Tibial artery (tissue), 4 donors: ENCODE data around the gene GTF3C2.

Experiments used
- DNase-seq, 2 donors: peaks; one replicate each; pipeline ENCODE4 v3.0.0-alpha.2; 2019
- H3K27ac ChIP-seq, 2 donors: fragments of 200-600 bp; sonication (generic) in 1 of 2; 1 replicate in 1 of 2; 2 replicates in 1 of 2; pipeline ENCODE4 v1.5.1; 2018 to 2019; ENCODE audit warnings: mild to moderate bottlenecking in 1 of 2
- H3K27me3 ChIP-seq, 2 donors: fragments of 200-600 bp; sonication (generic) in 1 of 2; one replicate each; pipeline versions ENCODE4 v1.5.1 to v1.6.0; 2016 to 2019
- H3K36me3 ChIP-seq, 3 donors: fragments of 200-600 bp; sonication (generic) in 2 of 3; one replicate each; pipeline ENCODE4 v1.5.1; 2016 to 2019; ENCODE audit warnings: mild to moderate bottlenecking in 2 of 3
- H3K4me1 ChIP-seq, 4 donors: fragments of 200-600 bp; sonication (generic) in 2 of 4; 1 replicate in 3 of 4; 2 replicates in 1 of 4; pipeline ENCODE4 v1.5.1; 2016 to 2019
- H3K4me3 ChIP-seq, 2 donors: fragments of 200-600 bp; sonication (generic) in 1 of 2; 1 replicate in 1 of 2; 2 replicates in 1 of 2; pipeline ENCODE4 v1.5.1; 2018 to 2019; ENCODE audit warnings: mild to moderate bottlenecking in 2 of 2
- H3K9me3 ChIP-seq, 3 donors: fragments of 200-600 bp; sonication (generic) in 1 of 3; one replicate each; pipeline ENCODE4 v1.5.1; 2016 to 2019
- intact Hi-C: fragments of 100-400 bp; cut with DNase I; formaldehyde crosslinking; loops from one replicate; pipeline ENCODE4 v1.15.0; 2023; ENCODE audit warnings: low total_unique reads
- TF ChIP-seq, protein P1 (sequence below), 2 experiments: fragments of 200-600 bp in 1 of 2; fragments of 450-650 bp in 1 of 2; IDR thresholded peaks; one replicate each; pipeline ENCODE4 v1.5.1; 2017 to 2019; ENCODE audit warnings: antibody characterized with exemption in 2 of 2, mild to moderate bottlenecking in 1 of 2, moderate library complexity in 1 of 2

The GTF3C2 gene

DNA sequence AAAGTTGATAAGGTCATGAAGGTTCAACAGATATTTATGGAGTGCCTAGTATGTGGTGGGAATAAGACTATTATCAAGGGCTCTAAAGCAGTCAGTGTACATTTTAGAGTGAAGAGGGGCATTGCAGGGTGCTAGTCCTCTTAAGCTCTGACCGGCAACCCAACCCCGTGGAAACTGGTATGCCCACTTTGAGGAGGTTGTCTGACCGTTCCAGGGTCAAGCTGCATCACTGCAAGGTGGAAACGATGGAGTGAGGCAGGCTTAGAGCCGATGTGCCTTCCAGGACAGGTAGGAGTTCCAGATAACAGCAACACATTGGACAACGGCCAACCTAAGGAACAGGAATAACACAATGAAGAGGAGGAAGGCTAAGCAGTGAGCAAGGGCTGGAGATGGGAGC is 46.9 kb downstream of the GTF3C2 start:
- H3K27ac ChIP-seq: no peak overlapping the region
- H3K9me3 ChIP-seq: peaks cover 0 to 3% (median 0%) of the 10 kb centered on the region in 3 donors
- TF ChIP-seq, protein P1, sequence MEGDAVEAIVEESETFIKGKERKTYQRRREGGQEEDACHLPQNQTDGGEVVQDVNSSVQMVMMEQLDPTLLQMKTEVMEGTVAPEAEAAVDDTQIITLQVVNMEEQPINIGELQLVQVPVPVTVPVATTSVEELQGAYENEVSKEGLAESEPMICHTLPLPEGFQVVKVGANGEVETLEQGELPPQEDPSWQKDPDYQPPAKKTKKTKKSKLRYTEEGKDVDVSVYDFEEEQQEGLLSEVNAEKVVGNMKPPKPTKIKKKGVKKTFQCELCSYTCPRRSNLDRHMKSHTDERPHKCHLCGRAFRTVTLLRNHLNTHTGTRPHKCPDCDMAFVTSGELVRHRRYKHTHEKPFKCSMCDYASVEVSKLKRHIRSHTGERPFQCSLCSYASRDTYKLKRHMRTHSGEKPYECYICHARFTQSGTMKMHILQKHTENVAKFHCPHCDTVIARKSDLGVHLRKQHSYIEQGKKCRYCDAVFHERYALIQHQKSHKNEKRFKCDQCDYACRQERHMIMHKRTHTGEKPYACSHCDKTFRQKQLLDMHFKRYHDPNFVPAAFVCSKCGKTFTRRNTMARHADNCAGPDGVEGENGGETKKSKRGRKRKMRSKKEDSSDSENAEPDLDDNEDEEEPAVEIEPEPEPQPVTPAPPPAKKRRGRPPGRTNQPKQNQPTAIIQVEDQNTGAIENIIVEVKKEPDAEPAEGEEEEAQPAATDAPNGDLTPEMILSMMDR (IDR thresholded peaks at IDR 0.05): no peak
- H3K4me3 ChIP-seq: no peak overlapping the region
- H3K27me3 ChIP-seq: peaks cover 10 to 52% of the 10 kb centered on the region in 2 donors
- peaks cover 19 to 43% (median 28%) of the 10 kb centered on the region in 3 donors for H3K36me3 ChIP-seq
- intact Hi-C loops: no loop called here
- no peak for DNase-seq
- H3K4me1 ChIP-seq: peaks cover 0 to 26% (median 19%) of the 10 kb centered on the region in 4 donors

DNA sequence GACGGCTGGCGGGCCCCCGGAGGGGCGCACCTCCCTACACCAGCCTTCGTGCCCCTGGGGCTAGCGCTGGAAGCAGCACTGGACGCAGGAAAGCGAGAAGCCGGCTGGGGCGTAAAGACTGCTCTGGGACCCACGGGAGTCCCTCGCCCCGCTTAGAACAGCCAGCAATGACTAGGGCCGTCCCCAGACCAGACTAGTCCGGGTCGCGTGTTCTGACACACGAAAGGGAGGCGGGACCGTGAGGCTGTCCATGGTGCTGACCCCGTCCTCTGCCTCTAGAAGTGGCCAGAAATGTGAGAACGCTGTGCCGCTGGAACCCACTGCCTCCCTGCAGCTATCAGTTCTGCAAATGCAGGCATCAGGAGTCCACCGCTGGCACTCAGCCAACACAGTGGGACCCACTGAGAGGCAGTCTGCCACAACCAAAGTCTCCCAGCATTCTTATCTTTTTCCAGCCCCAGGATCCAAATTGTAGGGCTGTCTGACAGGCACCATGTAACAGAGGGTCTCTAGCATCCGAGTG is 48.1 kb downstream of the GTF3C2 start, which contains the start of gene UCN:
TSS of gene UCN (minus strand) at position 87 of the 523 bp plus-strand sequence. CDS start 550 bp downstream, outside the sequence.
- H3K27ac ChIP-seq: no peak within 1 kb of the TSS
- H3K4me3 ChIP-seq: no peak within 1 kb of the TSS
- H3K4me1 ChIP-seq: peaks cover 0 to 26% (median 19%) of the 10 kb centered on the region in 4 donors
- intact Hi-C loops: no loop called here
- TF ChIP-seq, protein P1 (IDR thresholded peaks at IDR 0.05): no peak
- H3K36me3 ChIP-seq: peaks cover 19 to 43% (median 28%) of the 10 kb centered on the region in 3 donors
- H3K9me3 ChIP-seq: peaks cover 0 to 5% (median 0%) of the 10 kb centered on the region in 3 donors
- H3K27me3 ChIP-seq: peaks cover 10 to 54% of the 10 kb centered on the region in 2 donors
- DNase-seq: peak in 1 of 2 donors; percentile 71

DNA sequence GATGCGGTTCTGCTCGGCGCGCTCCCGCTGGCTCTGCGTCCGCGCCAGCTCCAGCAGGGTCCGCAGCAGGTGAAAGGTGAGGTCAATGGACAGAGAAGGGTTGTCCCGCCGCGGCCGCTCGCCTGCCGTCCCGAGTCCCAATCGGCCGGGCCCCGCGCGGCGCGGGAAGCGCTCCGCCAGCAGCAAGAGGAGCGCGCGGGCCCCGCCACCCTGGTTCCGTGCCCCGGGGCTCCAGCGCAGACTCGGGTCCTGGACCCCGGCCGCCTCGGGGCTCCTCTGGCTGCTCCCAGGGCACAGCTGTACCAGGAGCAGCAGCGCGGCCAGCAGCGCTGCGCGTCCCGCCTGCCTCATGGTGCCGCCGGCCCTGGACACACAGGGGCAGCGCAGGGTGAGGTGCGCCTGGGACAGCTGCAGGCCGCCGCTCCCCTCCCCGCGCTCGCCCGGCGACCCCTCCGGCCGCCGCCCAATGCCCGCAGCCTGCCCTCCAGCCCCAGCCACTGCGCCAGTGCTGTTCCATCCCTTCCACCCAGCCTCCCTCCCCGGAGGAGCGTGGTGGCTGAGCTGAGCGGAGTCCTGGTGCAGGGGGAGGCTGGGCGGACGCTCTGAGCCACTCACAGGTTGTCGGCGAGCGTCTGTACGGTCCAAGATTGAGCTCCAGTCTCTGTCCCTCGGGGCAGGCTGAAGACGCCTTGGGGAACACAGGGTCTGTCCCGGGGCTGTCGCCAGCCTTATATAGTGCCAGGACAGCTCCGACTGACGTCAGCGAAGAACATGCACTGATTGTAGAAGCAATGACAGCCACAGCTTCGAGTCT is 48.8 kb downstream of the GTF3C2 start:
- no peak for DNase-seq
- H3K27me3 ChIP-seq: peaks cover 10 to 54% of the 10 kb centered on the region in 2 donors
- H3K9me3 ChIP-seq: peaks cover 0 to 5% (median 0%) of the 10 kb centered on the region in 3 donors
- intact Hi-C loops: no loop called here
- peaks cover 0 to 26% (median 21%) of the 10 kb centered on the region in 4 donors for H3K4me1 ChIP-seq
- H3K36me3 ChIP-seq: peaks cover 19 to 39% (median 28%) of the 10 kb centered on the region in 3 donors
- no peak overlapping the region for H3K27ac ChIP-seq
- H3K4me3 ChIP-seq: no peak overlapping the region
- TF ChIP-seq, protein P1 (IDR thresholded peaks at IDR 0.05): no peak

DNA sequence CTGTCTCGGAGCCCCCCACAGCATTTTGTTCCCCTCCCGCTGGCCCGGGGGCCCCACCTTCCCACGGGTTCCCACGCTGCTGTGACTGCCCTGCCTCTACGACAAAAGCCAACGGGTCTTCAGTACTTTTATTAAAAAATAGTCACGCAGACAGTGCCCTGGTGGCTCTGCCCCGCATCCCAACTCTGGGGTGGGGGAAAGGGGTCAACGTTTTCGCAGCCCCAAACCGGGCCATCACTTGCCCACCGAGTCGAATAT is 49.3 kb downstream of the GTF3C2 start:
- no peak overlapping the region for H3K4me3 ChIP-seq
- H3K27ac ChIP-seq: no peak overlapping the region
- H3K27me3 ChIP-seq: peaks cover 10 to 54% of the 10 kb centered on the region in 2 donors
- H3K4me1 ChIP-seq: peaks cover 0 to 26% (median 21%) of the 10 kb centered on the region in 4 donors
- no peak for DNase-seq
- H3K36me3 ChIP-seq: peaks cover 19 to 34% (median 25%) of the 10 kb centered on the region in 3 donors
- intact Hi-C loops: no loop called here
- TF ChIP-seq, protein P1 (IDR thresholded peaks at IDR 0.05): no peak
- H3K9me3 ChIP-seq: peaks cover 0 to 5% (median 0%) of the 10 kb centered on the region in 3 donors

DNA sequence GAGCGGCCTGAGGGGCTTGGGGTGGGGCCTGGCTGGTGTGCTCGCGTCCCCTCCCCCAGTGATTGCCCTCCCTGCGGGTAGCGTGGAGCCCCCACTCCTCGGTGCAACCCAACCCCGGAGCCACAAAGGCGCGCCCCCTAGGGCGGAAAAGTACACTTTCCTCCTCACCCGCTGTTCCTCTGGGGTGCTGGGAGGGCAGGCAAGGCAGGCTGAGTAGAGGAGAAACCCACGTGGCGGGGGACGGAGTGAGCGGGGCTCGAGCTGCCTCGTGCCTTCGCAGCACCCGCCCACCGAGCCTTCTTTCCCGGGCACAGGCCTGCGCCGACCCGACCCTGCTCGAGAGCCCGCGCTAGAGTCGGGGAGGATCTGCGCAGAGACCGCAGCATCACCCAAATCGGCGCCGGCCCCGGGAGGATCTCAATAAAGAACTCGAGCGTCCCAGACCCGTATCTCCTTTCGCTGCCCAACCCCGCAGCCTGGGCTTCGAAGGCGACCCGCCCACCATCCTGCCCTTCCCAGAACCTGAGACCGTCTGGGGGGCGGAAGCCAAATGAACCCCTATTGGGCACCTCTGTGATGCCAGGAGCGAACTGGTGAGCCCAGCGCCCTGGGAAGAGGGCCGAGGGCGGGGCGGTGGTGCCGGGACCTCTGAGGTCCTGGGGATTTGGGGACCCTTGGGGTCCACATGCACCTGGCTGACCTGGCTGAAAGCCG is 49.8 kb downstream of the GTF3C2 start:
- H3K27ac ChIP-seq: no peak overlapping the region
- H3K27me3 ChIP-seq: peaks cover 10 to 54% of the 10 kb centered on the region in 2 donors
- intact Hi-C loops: no loop called here
- peaks cover 0 to 26% (median 21%) of the 10 kb centered on the region in 4 donors for H3K4me1 ChIP-seq
- TF ChIP-seq, protein P1 (IDR thresholded peaks at IDR 0.05): no peak
- H3K36me3 ChIP-seq: peaks cover 17 to 29% (median 20%) of the 10 kb centered on the region in 3 donors
- H3K4me3 ChIP-seq: no peak overlapping the region
- peaks cover 0 to 5% (median 0%) of the 10 kb centered on the region in 3 donors for H3K9me3 ChIP-seq
- no peak for DNase-seq
